D721Med (cell line): Measurements from ENCODE around the gene PDE1C.

Experiments
- DNase-seq: peaks from one replicate; pipeline ENCODE4 v3.0.0; 2011; ENCODE audit warnings: low spot score; ENCODE audit not compliant: insufficient read length
- FAIRE-seq: peaks from 2 replicates; lab custom pipeline; 2011; peaks lifted over from hg19 to GRCh38; lab: Jason Lieb, UNC
- CTCF ChIP-seq: IDR thresholded peaks from 2 replicates; pipeline ENCODE4 v1.5.1; 2012; ENCODE audit warnings: mild to moderate bottlenecking, control low read depth; ENCODE audit not compliant: insufficient read depth; ENCODE audit errors: missing control alignments

PDE1C gene

GRCh38 chr7:31887006-31887405, 183.2 kb downstream of the PDE1C start:
- no peak for TF ChIP-seq CTCF
- no peak for FAIRE-seq

GRCh38 chr7:31885171-31885570, 185.0 kb downstream of the PDE1C start:
- DNase-seq (no peak), FAIRE-seq (no peak)
- TF ChIP-seq CTCF = no peak

More at GRCh38 chr7:31887006-31887405, 183.2 kb downstream of the PDE1C start:
- no peak for DNase-seq

GRCh38 chr7:31883761-31884164, 186.4 kb downstream of the PDE1C start:
- no peak for TF ChIP-seq CTCF
- FAIRE-seq (no peak), DNase-seq (no peak)

- no peak for DNase-seq
- no peak for FAIRE-seq
- no peak for TF ChIP-seq CTCF
These were observed 188.0 kb downstream of the PDE1C start for GRCh38 chr7:31882187-31882586.

GRCh38 chr7:31878875-31879274, 191.3 kb downstream of the PDE1C start:
- no peak for TF ChIP-seq CTCF
- FAIRE-seq = no peak
- no peak for DNase-seq

- no peak for DNase-seq
- no peak for TF ChIP-seq CTCF
- FAIRE-seq = no peak
These were observed 194.8 kb downstream of the PDE1C start for GRCh38 chr7:31875424-31875823.

GRCh38 chr7:31874631-31875386, 195.4 kb downstream of the PDE1C start:
- FAIRE-seq (no peak), DNase-seq (no peak)
- no peak for TF ChIP-seq CTCF
